GM21367 (cell line): ENCODE results near the gene DCLK1.
"Not testable (repeated sequence)": the region's sequence is repeated elsewhere in the genome, so short reads cannot be mapped to it uniquely, and the experiment has no call there.

ENCODE experiments used
- ATAC-seq: cut with Tn5 transposase; IDR thresholded peaks from one replicate; pipeline ENCODE4 v1.9.1; 2021; ENCODE audit not compliant: unreplicated experiment

The DCLK1 gene

GRCh38 chr13:35988648-35989081 lies 142.5 kb downstream of the DCLK1 start:
- no peak for ATAC-seq

- ATAC-seq: no peak
These were observed 143.3 kb downstream of the DCLK1 start for GRCh38 chr13:35987572-35988513.

- no peak for ATAC-seq
These were observed 146.3 kb downstream of the DCLK1 start for GRCh38 chr13:35984776-35985453.

- ATAC-seq: no peak
These were observed 146.9 kb downstream of the DCLK1 start for GRCh38 chr13:35984287-35984686.

- ATAC-seq: not testable (repeated sequence)
These were observed 147.5 kb downstream of the DCLK1 start for GRCh38 chr13:35983703-35984102.

- no peak for ATAC-seq
These were observed 148.0 kb downstream of the DCLK1 start for GRCh38 chr13:35983206-35983605.

GRCh38 chr13:35979361-35979951 lies 151.7 kb downstream of the DCLK1 start:
- ATAC-seq: no peak

- no peak for ATAC-seq
These were observed 152.4 kb downstream of the DCLK1 start for GRCh38 chr13:35978607-35979316.

GRCh38 chr13:35977060-35977459 lies 154.1 kb downstream of the DCLK1 start:
- ATAC-seq: no peak

- ATAC-seq: no peak
These were observed 155.1 kb downstream of the DCLK1 start for GRCh38 chr13:35976126-35976525.

- not testable (repeated sequence) for ATAC-seq
These were observed 164.2 kb downstream of the DCLK1 start for GRCh38 chr13:35966951-35967350.

GRCh38 chr13:35966024-35966423 lies 165.2 kb downstream of the DCLK1 start:
- ATAC-seq: no peak

GRCh38 chr13:35965226-35965927 lies 165.8 kb downstream of the DCLK1 start:
- ATAC-seq: no peak

GRCh38 chr13:35964863-35965180 lies 166.4 kb downstream of the DCLK1 start:
- no peak for ATAC-seq

GRCh38 chr13:35964011-35964862 lies 166.9 kb downstream of the DCLK1 start:
- ATAC-seq: no peak

- no peak for ATAC-seq
These were observed 169.5 kb downstream of the DCLK1 start for GRCh38 chr13:35961461-35962220.

- ATAC-seq: no peak
These were observed 170.2 kb downstream of the DCLK1 start for GRCh38 chr13:35961002-35961401.

- no peak for ATAC-seq
These were observed 173.2 kb downstream of the DCLK1 start for GRCh38 chr13:35957996-35958395.

GRCh38 chr13:35957241-35957731 lies 173.9 kb downstream of the DCLK1 start:
- ATAC-seq: no peak
